HG03064 (cell line): ENCODE measurements around the gene ACTA2.
A peak's percentile ranks its signal among the peaks of the same experiment; 100 is the strongest.

ENCODE experiments used
- ATAC-seq: cut with Tn5 transposase; IDR thresholded peaks from one replicate; pipeline ENCODE4 v1.9.1; 2021; ENCODE audit warnings: low read depth; ENCODE audit not compliant: unreplicated experiment

ACTA2 gene

GRCh38 chr10:88896994-88897853 is 55.3 kb downstream of the ACTA2 start:
- no peak for ATAC-seq

- ATAC-seq = no peak
Observed at GRCh38 chr10:88896372-88896993, 56.1 kb downstream of the ACTA2 start.

GRCh38 chr10:88895250-88895649 is 57.3 kb downstream of the ACTA2 start:
- no peak for ATAC-seq

GRCh38 chr10:88893611-88894010 is 59.0 kb downstream of the ACTA2 start:
- no peak for ATAC-seq

GRCh38 chr10:88892222-88892967 is 60.2 kb downstream of the ACTA2 start:
- ATAC-seq = no peak

- no peak for ATAC-seq
Observed at GRCh38 chr10:88890681-88891381, 61.7 kb downstream of the ACTA2 start.

GRCh38 chr10:88889559-88890337 is 62.8 kb downstream of the ACTA2 start:
- ATAC-seq = peak; percentile 53

- no peak for ATAC-seq
Observed at GRCh38 chr10:88888810-88889445, 63.6 kb downstream of the ACTA2 start.

- ATAC-seq = no peak
Observed at GRCh38 chr10:88886557-88886956, 66.0 kb downstream of the ACTA2 start.
